B cell (primary cell): Measurements from ENCODE around the gene LCE6A. TPM values are rescaled to one million over a fixed set of nuclear protein-coding genes. Genes with fewer than 3 reads are reported as not detected.

ENCODE experiments used
- ATAC-seq: fragments of 200-7000 bp; cut with Tn5 transposase; one replicate; pipeline ENCODE4 v1.10.0; 2021; ENCODE audit warnings: low read depth, mild to moderate bottlenecking, moderate number of reproducible peaks, moderate library complexity
- CTCF ChIA-PET: fragments of 350-600 bp; sonication (Branson Sonifier 250); formaldehyde crosslinking; loops from one replicate; lab custom pipeline; 2021; ENCODE audit warnings: antibody characterized with exemption, inconsistent platforms; lab: Charles Lee
- POLR2A ChIA-PET: fragments of 350-600 bp; sonication (Branson Sonifier 250); formaldehyde crosslinking; loops from one replicate; lab custom pipeline; 2021; ENCODE audit warnings: antibody characterized with exemption; lab: Charles Lee
- DNase-seq: peaks from one replicate; pipeline ENCODE4 v3.0.0; 2013
- H2AFZ ChIP-seq: 2 replicates; pipeline ENCODE4 v1.6.1; 2012; ENCODE audit warnings: mild to moderate bottlenecking, low read depth, low read length; ENCODE audit not compliant: insufficient read depth, poor library complexity, severe bottlenecking
- H3K27ac ChIP-seq, 2 donors: 1 replicate in 1 of 2; 2 replicates in 1 of 2; pipeline ENCODE4 v1.5.1; 2012 to 2013; ENCODE audit warnings: low read length in 2 of 2, mild to moderate bottlenecking in 2 of 2, moderate library complexity in 1 of 2
- H3K27me3 ChIP-seq, 4 experiments: fragments of 200-600 bp in 1 of 4; sonication (generic) in 1 of 4; replicated peaks in 1 of 4; 1 replicate in 2 of 4; 2 replicates in 2 of 4; pipeline versions ENCODE4 v1.6.1 to v1.7.0; 2013 to 2016; ENCODE audit warnings: low read length in 3 of 4, mild to moderate bottlenecking in 2 of 4, mixed read lengths in 1 of 4, moderate library complexity in 1 of 4; ENCODE audit not compliant: insufficient read depth in 4 of 4, control insufficient read depth in 3 of 4; ENCODE audit errors: control extremely low read depth in 1 of 4
- H3K36me3 ChIP-seq, 2 experiments: replicated peaks in 1 of 2; 1 replicate in 1 of 2; 2 replicates in 1 of 2; pipeline versions ENCODE4 v1.6.1 to v1.7.1; 2013; ENCODE audit warnings: low read length in 1 of 2; ENCODE audit not compliant: insufficient read depth in 2 of 2, control insufficient read depth in 1 of 2; ENCODE audit errors: control extremely low read depth in 1 of 2, extremely low read depth in 1 of 2
- H3K4me1 ChIP-seq, 2 donors: fragments of 200-600 bp in 1 of 2; sonication (generic) in 1 of 2; 1 replicate in 1 of 2; 2 replicates in 1 of 2; pipeline versions ENCODE4 v1.5.1 to v1.6.1; 2013 to 2017; ENCODE audit warnings: low read length in 2 of 2; ENCODE audit not compliant: control insufficient read depth in 2 of 2, insufficient read depth in 2 of 2
- H3K4me2 ChIP-seq: replicated peaks from 2 replicates; pipeline ENCODE3; 2012; ENCODE audit warnings: mild to moderate bottlenecking, low read depth, low read length; ENCODE audit not compliant: poor library complexity, severe bottlenecking
- H3K4me3 ChIP-seq, 5 experiments: fragments of 200-600 bp in 1 of 5; sonication (generic) in 1 of 5; 1 replicate in 3 of 5; 2 replicates in 2 of 5; pipeline versions ENCODE4 v1.5.1 to v1.7.0; 2011 to 2016; ENCODE audit warnings: low read length in 4 of 5, mild to moderate bottlenecking in 4 of 5, low read depth in 2 of 5, control low read depth in 1 of 5, moderate library complexity in 1 of 5; ENCODE audit not compliant: insufficient read depth in 1 of 5; ENCODE audit errors: control extremely low read depth in 1 of 5, extremely low read depth in 1 of 5
- H3K79me2 ChIP-seq: fragments of 200-600 bp; sonication (generic); one replicate; pipeline ENCODE4 v1.6.0; 2016; ENCODE audit warnings: low read length; ENCODE audit not compliant: control insufficient read depth, insufficient read depth
- H3K9ac ChIP-seq: fragments of 200-600 bp; sonication (generic); 2 replicates; pipeline ENCODE4 v1.6.1; 2017; ENCODE audit warnings: mild to moderate bottlenecking, low read length, moderate library complexity
- H3K9me3 ChIP-seq, 3 donors: one replicate each; pipeline versions ENCODE4 v1.6.1 to v1.7.1; 2013; ENCODE audit warnings: low read length in 2 of 3; ENCODE audit not compliant: control insufficient read depth in 2 of 3, insufficient read depth in 1 of 3; ENCODE audit errors: control extremely low read depth in 1 of 3
- H4K20me1 ChIP-seq: 2 replicates; pipeline ENCODE4 v1.6.0; 2012; ENCODE audit warnings: mild to moderate bottlenecking, low read length; ENCODE audit not compliant: insufficient read depth, control insufficient read depth, poor library complexity, severe bottlenecking
- H3K27ac Mint-ChIP-seq: one replicate; pipeline ENCODE4 v1.8.0; 2021; ENCODE audit warnings: mixed read lengths
- H3K27me3 Mint-ChIP-seq: one replicate; pipeline ENCODE4 v1.8.0; 2021; ENCODE audit warnings: mixed read lengths
- H3K4me1 Mint-ChIP-seq: one replicate; pipeline ENCODE4 v1.8.0; 2021; ENCODE audit warnings: mixed read lengths
- H3K4me3 Mint-ChIP-seq: one replicate; pipeline ENCODE4 v1.8.0; 2021; ENCODE audit warnings: mixed read lengths
- H3K9me3 Mint-ChIP-seq: one replicate; pipeline ENCODE4 v1.8.0; 2022; ENCODE audit warnings: mixed read lengths; ENCODE audit not compliant: insufficient read depth
- CTCF ChIP-seq: fragments of 200-600 bp; IDR thresholded peaks from one replicate; pipeline ENCODE4 v1.8.0; 2022; ENCODE audit warnings: antibody characterized with exemption, mild to moderate bottlenecking
- EZH2 ChIP-seq: IDR thresholded peaks from 2 replicates; pipeline ENCODE4 v1.6.1; 2012; ENCODE audit warnings: borderline replicate concordance, low read depth, mild to moderate bottlenecking, moderate library complexity, low read length; ENCODE audit not compliant: insufficient read depth, poor library complexity, severe bottlenecking
- WGBS: methylation state at CpG from one replicate; pipeline ENCODE4 v1.1.5; 2013; ENCODE audit warnings: missing lambda C conversion rate; ENCODE audit not compliant: insufficient coverage; 5-methylcytosine and 5-hydroxymethylcytosine counted together
- intact Hi-C: fragments of 100-400 bp; cut with micrococcal nuclease; formaldehyde crosslinking; loops from one replicate; pipeline ENCODE4 v1.10.0; 2022
- polyA plus RNA-seq: library from polyadenylated mRNA; depleted of rRNA; stranded (reverse); fragments of >200 nt; gene quantifications from 2 replicates; pipeline ENCODE4 v1.2.3, GENCODE V29; 2012
- total RNA-seq, 2 donors: library from RNA; stranded (reverse); fragments of 120-200 nt in 1 of 2; gene quantifications; 1 replicate in 1 of 2; 2 replicates in 1 of 2; pipeline versions ENCODE4 v1.2.3 to v1.2.4, GENCODE V29; 2013 to 2022

The LCE6A gene
- total and polyA plus RNA-seq, 2 donors (not counting 1 experiment from before 2014, with no cell fraction given): not detected

GRCh38 chr1:152886758-152887409, 44.2 kb downstream of the LCE6A start:
- no peaks in the 10 kb centered on the region for H3K4me1 ChIP-seq
- intact Hi-C loops: no loop called here
- H3K27me3 ChIP-seq: peaks cover 0 to 2% (median 0%) of the 10 kb centered on the region in 4 experiments
- H3K79me2 ChIP-seq: no peaks in the 10 kb centered on the region
- TF ChIP-seq CTCF: no peak
- TF ChIP-seq EZH2: no peak
- peaks cover 0 to 3% (median 0%) of the 10 kb centered on the region in 3 donors for H3K9me3 ChIP-seq
- H3K4me3 ChIP-seq: no peak overlapping the region
- H3K9ac ChIP-seq: no peak overlapping the region
- H3K36me3 ChIP-seq: no peaks in the 10 kb centered on the region
- H3K27ac ChIP-seq: no peak overlapping the region
- H4K20me1 ChIP-seq: no peaks in the 10 kb centered on the region
- no peak overlapping the region for H3K4me2 ChIP-seq
- no peak for DNase-seq
- H3K27me3 Mint-ChIP-seq: peaks cover 21% of the 10 kb centered on the region
- WGBS: 76% methylated on average over 6 of the region's 8 CpGs
- H3K4me1 Mint-ChIP-seq: no peaks in the 10 kb centered on the region
- H3K9me3 Mint-ChIP-seq: no peaks in the 10 kb centered on the region
- POLR2A ChIA-PET: no interaction called here
- no peak for ATAC-seq
- no peak overlapping the region for H2AFZ ChIP-seq
- H3K4me3 Mint-ChIP-seq: no peak overlapping the region
- H3K27ac Mint-ChIP-seq: no peak overlapping the region
- CTCF ChIA-PET: no interaction called here

DNA sequence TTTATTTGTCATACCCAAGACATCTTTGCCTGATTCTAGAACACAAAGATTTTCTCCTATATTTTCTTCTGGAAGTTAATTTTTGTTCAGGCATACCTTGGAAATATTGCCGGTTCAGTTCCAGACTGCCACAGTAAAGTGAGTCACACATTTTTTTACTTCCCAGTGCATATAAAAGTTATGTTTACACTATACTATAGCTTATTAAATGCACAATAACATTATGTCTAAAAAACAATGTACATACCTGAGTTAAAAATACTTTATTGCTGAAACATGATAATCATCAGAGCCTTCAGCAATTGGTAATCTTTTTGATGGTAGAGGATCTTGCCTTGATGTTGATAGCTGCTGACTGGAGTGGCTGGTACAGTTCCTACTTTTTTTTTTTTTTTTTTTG, 45.5 kb downstream of the LCE6A start:
- Histone ChIP-seq H3K4me1 (no peaks in the 10 kb centered on the region), H2AFZ (no peak overlapping the region), H3K27ac (no peak overlapping the region), H3K9me3 (peaks cover 0 to 3% (median 0%) of the 10 kb centered on the region in 3 donors), H3K79me2 (no peaks in the 10 kb centered on the region), H3K36me3 (no peaks in the 10 kb centered on the region), H3K27me3 (peaks cover 0 to 2% (median 1%) of the 10 kb centered on the region in 4 experiments), H3K9ac (no peak overlapping the region), H3K4me2 (no peak overlapping the region), H3K4me3 (no peak overlapping the region), H4K20me1 (no peaks in the 10 kb centered on the region)
- ChIA-PET CTCF (no interaction called here), POLR2A (no interaction called here)
- H3K4me1 Mint-ChIP-seq: no peaks in the 10 kb centered on the region
- ATAC-seq: no peak
- DNase-seq: no peak
- TF ChIP-seq EZH2 (no peak), CTCF (no peak)
- no peak overlapping the region for H3K27ac Mint-ChIP-seq
- no peak overlapping the region for H3K4me3 Mint-ChIP-seq
- H3K9me3 Mint-ChIP-seq: no peaks in the 10 kb centered on the region
- WGBS: no CpG with 5 or more reads among the region's 1 CpG
- H3K27me3 Mint-ChIP-seq: peaks cover 24% of the 10 kb centered on the region
- intact Hi-C loops: no loop called here
